OCI-LY1 (cell line): ENCODE measurements around the gene CLECL1.
"Not testable (repeated sequence)": the region's sequence is repeated elsewhere in the genome, so short reads cannot be mapped to it uniquely, and the experiment has no call there.

Source experiments
- H2AFZ ChIP-seq: fragments of 200-600 bp; sonication (generic), shearing (Covaris generic); 2 replicates; pipeline ENCODE4 v1.6.0; 2014; ENCODE audit warnings: antibody characterized with exemption, mild to moderate bottlenecking, low read length
- H3F3A ChIP-seq: fragments of 200-600 bp; sonication (generic), shearing (Covaris generic); 2 replicates; pipeline ENCODE4 v1.6.0; 2014; ENCODE audit warnings: mild to moderate bottlenecking, antibody characterized with exemption, low read length, moderate library complexity; ENCODE audit not compliant: insufficient read depth
- H3K27ac ChIP-seq: fragments of 200-600 bp; sonication (generic); 2 replicates; pipeline ENCODE4 v1.5.1; 2014; ENCODE audit warnings: low read length, mixed run types, mild to moderate bottlenecking, low read depth; ENCODE audit not compliant: poor library complexity, severe bottlenecking
- H3K27me3 ChIP-seq: fragments of 200-600 bp; sonication (generic); 2 replicates; pipeline ENCODE4 v1.6.0; 2014; ENCODE audit warnings: antibody characterized with exemption, mild to moderate bottlenecking, low read length, moderate library complexity; ENCODE audit not compliant: insufficient read depth
- H3K36me3 ChIP-seq: fragments of 200-600 bp; sonication (generic); 2 replicates; pipeline ENCODE4 v1.6.1; 2014; ENCODE audit warnings: mild to moderate bottlenecking, antibody characterized with exemption, low read length, moderate library complexity, mixed read lengths; ENCODE audit not compliant: insufficient read depth
- H3K4me1 ChIP-seq: fragments of 200-600 bp; sonication (generic); 2 replicates; pipeline ENCODE4 v1.5.1; 2014; ENCODE audit warnings: mild to moderate bottlenecking, low read length, moderate library complexity; ENCODE audit not compliant: insufficient read depth, severe bottlenecking
- H3K4me2 ChIP-seq: fragments of 200-600 bp; sonication (generic), shearing (Covaris generic); 2 replicates; pipeline ENCODE4 v1.6.1; 2014; ENCODE audit warnings: low read length
- H3K4me3 ChIP-seq: fragments of 200-600 bp; sonication (generic); 2 replicates; pipeline ENCODE4 v1.5.1; 2014; ENCODE audit warnings: low read length, low read depth, mild to moderate bottlenecking, mixed read lengths; ENCODE audit not compliant: poor library complexity, severe bottlenecking
- H3K79me2 ChIP-seq: fragments of 200-600 bp; shearing (Covaris generic); 2 replicates; pipeline ENCODE4 v1.6.1; 2016; ENCODE audit warnings: mixed run types, low read length, mixed read lengths; ENCODE audit not compliant: insufficient read depth
- H3K9ac ChIP-seq: fragments of 200-600 bp; sonication (generic), shearing (Covaris generic); 2 replicates; pipeline ENCODE4 v1.6.1; 2014; ENCODE audit warnings: mild to moderate bottlenecking, low read length, mixed read lengths
- H3K9me2 ChIP-seq: fragments of 200-600 bp; sonication (generic), shearing (Covaris generic); 2 replicates; pipeline ENCODE4 v1.6.1; 2014; ENCODE audit warnings: low read depth, mild to moderate bottlenecking, low read length, mixed read lengths
- H3K9me3 ChIP-seq: fragments of 200-600 bp; shearing (Covaris generic); 2 replicates; pipeline ENCODE4 v1.6.1; 2014; ENCODE audit warnings: low read length, mixed read lengths
- H4K20me1 ChIP-seq: fragments of 200-600 bp; sonication (generic), shearing (Covaris generic); 2 replicates; pipeline ENCODE4 v1.6.0; 2016; ENCODE audit warnings: mild to moderate bottlenecking, low read length; ENCODE audit not compliant: insufficient read depth
- CTCF ChIP-seq: fragments of 200-600 bp; sonication (generic), shearing (Covaris generic); IDR thresholded peaks from 2 replicates; pipeline ENCODE4 v1.5.1; 2017; ENCODE audit warnings: mild to moderate bottlenecking, antibody characterized with exemption, low read length, moderate library complexity, mixed read lengths
- EZH2 ChIP-seq: fragments of 200-600 bp; sonication (generic), shearing (Covaris generic); IDR thresholded peaks from 2 replicates; pipeline ENCODE4 v1.8.0; 2017; ENCODE audit warnings: borderline replicate concordance, mixed run types, mild to moderate bottlenecking, antibody characterized with exemption, low read length, moderate library complexity, mixed read lengths

CLECL1 gene

GRCh38 chr12:9740106-9740750, 7.3 kb upstream of the CLECL1 start:
- H3K9ac ChIP-seq = no peak overlapping the region
- no peaks in the 10 kb centered on the region for H3K36me3 ChIP-seq
- no peaks in the 10 kb centered on the region; the same call in 1 of the 2 replicates for H3F3A ChIP-seq
- H4K20me1 ChIP-seq = no peaks in the 10 kb centered on the region
- no peaks in the 10 kb centered on the region for H3K9me3 ChIP-seq
- TF ChIP-seq CTCF (no peak), EZH2 (no peak)
- no peak overlapping the region for H3K4me3 ChIP-seq
- H3K9me2 ChIP-seq = no peaks in the 10 kb centered on the region
- H3K4me1 ChIP-seq = peaks cover 73% of the 10 kb centered on the region
- no peaks in the 10 kb centered on the region for H3K27me3 ChIP-seq
- no peak overlapping the region for H3K4me2 ChIP-seq
- H2AFZ ChIP-seq = no peak overlapping the region
- peak overlapping the region; percentile 74 for H3K27ac ChIP-seq
- H3K79me2 ChIP-seq = no peaks in the 10 kb centered on the region

GRCh38 chr12:9739404-9740105, 6.7 kb upstream of the CLECL1 start:
- H4K20me1 ChIP-seq, H3K9me3 ChIP-seq, H3K79me2 ChIP-seq, H2AFZ ChIP-seq, H3F3A ChIP-seq, H3K27me3 ChIP-seq, H3K36me3 ChIP-seq, H3K9ac ChIP-seq, H3K4me2 ChIP-seq, H3K9me2 ChIP-seq, H3K4me3 ChIP-seq: not testable (repeated sequence)
- Histone ChIP-seq H3K27ac (peak overlapping the region; percentile 74), H3K4me1 (peaks cover 67% of the 10 kb centered on the region)

GRCh38 chr12:9738905-9739304, 6.0 kb upstream of the CLECL1 start:
- not testable (repeated sequence) for H3K79me2 ChIP-seq, H3K36me3 ChIP-seq, H3K27me3 ChIP-seq, H4K20me1 ChIP-seq, H3K9me2 ChIP-seq, H3K9me3 ChIP-seq, H3K9ac ChIP-seq, H3F3A ChIP-seq, H2AFZ ChIP-seq, H3K4me3 ChIP-seq, H3K4me2 ChIP-seq
- Histone ChIP-seq H3K4me1 (peaks cover 69% of the 10 kb centered on the region), H3K27ac (peak overlapping the region; percentile 95)

- H3K4me1 ChIP-seq = peaks cover 68% of the 10 kb centered on the region
- H3F3A ChIP-seq = no peaks in the 10 kb centered on the region; the same call in 1 of the 2 replicates
- peak overlapping the region; percentile 58 for H3K4me2 ChIP-seq
- H3K79me2 ChIP-seq = peaks cover 6% of the 10 kb centered on the region
- H3K27ac ChIP-seq = peak overlapping the region; percentile 95
- H3K36me3 ChIP-seq = no peaks in the 10 kb centered on the region
- no peaks in the 10 kb centered on the region for H3K27me3 ChIP-seq
- H3K9ac ChIP-seq = peak overlapping the region; percentile 67
- peak overlapping the region; percentile 17 for H3K4me3 ChIP-seq
- H3K9me3 ChIP-seq = no peaks in the 10 kb centered on the region
- peak overlapping the region; percentile 53 for H2AFZ ChIP-seq
- no peaks in the 10 kb centered on the region for H3K9me2 ChIP-seq
- no peak for TF ChIP-seq EZH2
- TF ChIP-seq CTCF = no peak
- no peaks in the 10 kb centered on the region for H4K20me1 ChIP-seq
These were observed 4.2 kb upstream of the CLECL1 start for GRCh38 chr12:9736936-9737705.
